ENCODE results near the gene IRF2BPL.

The IRF2BPL gene

GRCh38 chr14:77028384-77029231 is at the start of gene IRF2BPL:
Gene IRF2BPL (minus strand): TSS chr14:77028708. CDS start chr14:77027792, 916 bp downstream.
- FAIRE-seq = no peak

GRCh38 chr14:77077040-77077439 is 48.5 kb upstream of the IRF2BPL start:
- no peak for FAIRE-seq

- no peak for FAIRE-seq
Observed at GRCh38 chr14:77076113-77076631, 47.7 kb upstream of the IRF2BPL start.

- no peak for FAIRE-seq
Observed at GRCh38 chr14:77074969-77075368, 46.5 kb upstream of the IRF2BPL start.

GRCh38 chr14:77071938-77072388 is 43.5 kb upstream of the IRF2BPL start:
- no peak for FAIRE-seq

- FAIRE-seq = no peak
Observed at GRCh38 chr14:77069551-77069950, 41.0 kb upstream of the IRF2BPL start.

- FAIRE-seq = no peak
Observed at GRCh38 chr14:77068517-77069200, 40.2 kb upstream of the IRF2BPL start.

- no peak for FAIRE-seq
Observed at GRCh38 chr14:77067632-77068516, 39.4 kb upstream of the IRF2BPL start.

- no peak for FAIRE-seq
Observed at GRCh38 chr14:77066578-77067172, 38.2 kb upstream of the IRF2BPL start.

GRCh38 chr14:77065851-77066577 is 37.5 kb upstream of the IRF2BPL start:
- FAIRE-seq = no peak

- no peak for FAIRE-seq
Observed at GRCh38 chr14:77064521-77065178, 36.1 kb upstream of the IRF2BPL start.

- no peak for FAIRE-seq
Observed at GRCh38 chr14:77063571-77064171, 35.2 kb upstream of the IRF2BPL start.

- FAIRE-seq = no peak
Observed at GRCh38 chr14:77062261-77062660, 33.8 kb upstream of the IRF2BPL start.

- no peak for FAIRE-seq
Observed at GRCh38 chr14:77061630-77062257, 33.2 kb upstream of the IRF2BPL start.

GRCh38 chr14:77059276-77059915 is 30.9 kb upstream of the IRF2BPL start:
- FAIRE-seq = no peak

GRCh38 chr14:77058785-77059184 is 30.3 kb upstream of the IRF2BPL start:
- no peak for FAIRE-seq

GRCh38 chr14:77058117-77058516 is 29.6 kb upstream of the IRF2BPL start:
- FAIRE-seq = no peak

GRCh38 chr14:77055981-77056380 is 27.5 kb upstream of the IRF2BPL start:
- no peak for FAIRE-seq

- no peak for FAIRE-seq
Observed at GRCh38 chr14:77055306-77055705, 26.8 kb upstream of the IRF2BPL start.

All from colon (tissue), 2 donors.